ENCODE results near the gene TNNT1. TPM values are rescaled to one million over a fixed set of nuclear protein-coding genes. Genes with fewer than 3 reads are reported as not detected.
A peak's percentile ranks its signal among the peaks of the same experiment; 100 is the strongest.
"Not testable (repeated sequence)": the region's sequence is repeated elsewhere in the genome, so short reads cannot be mapped to it uniquely, and the experiment has no call there.

Gene TNNT1
- total RNA-seq, 1 donor from 2014 or later: 140 TPM

- Histone ChIP-seq H3K4me1 (peaks cover 12% of the 10 kb centered on the region), H3K36me3 (no peaks in the 10 kb centered on the region), H3K27ac (replicated peaks) (peak overlapping the region; percentile 36), H3K27me3 (ENCODE audit: low read depth) (peaks cover 99% of the 10 kb centered on the region), H3K4me3 (peak overlapping the region; percentile 60), H3K9me3 (replicated peaks) (no peaks in the 10 kb centered on the region)
- intact Hi-C loops (cut with micrococcal nuclease): no loop called here
- no peak for DNase-seq
- TF ChIP-seq CTCF (IDR thresholded peaks at IDR 0.05; ENCODE audit: borderline replicate concordance): no peak
These were observed 24.2 kb upstream of the TNNT1 start for GRCh38 chr19:55173186-55173713.

GRCh38 chr19:55172741-55173140 lies 23.7 kb upstream of the TNNT1 start:
- no peak for DNase-seq
- no peak for TF ChIP-seq CTCF (IDR thresholded peaks at IDR 0.05; ENCODE audit: borderline replicate concordance)
- peak overlapping the region; percentile 60 for H3K4me3 ChIP-seq
- H3K9me3 ChIP-seq (replicated peaks): no peaks in the 10 kb centered on the region
- H3K27ac ChIP-seq (replicated peaks): no peak overlapping the region
- intact Hi-C loops (cut with micrococcal nuclease): no loop called here
- H3K27me3 ChIP-seq (ENCODE audit: low read depth): peaks cover 99% of the 10 kb centered on the region
- no peaks in the 10 kb centered on the region for H3K36me3 ChIP-seq
- peaks cover 12% of the 10 kb centered on the region for H3K4me1 ChIP-seq

GRCh38 chr19:55172318-55172717 lies 23.3 kb upstream of the TNNT1 start:
- peaks cover 99% of the 10 kb centered on the region for H3K27me3 ChIP-seq (ENCODE audit: low read depth)

GRCh38 chr19:55171440-55171839 lies 22.4 kb upstream of the TNNT1 start:
- no peak for TF ChIP-seq CTCF (IDR thresholded peaks at IDR 0.05; ENCODE audit: borderline replicate concordance)
- no peak overlapping the region for H3K27ac ChIP-seq (replicated peaks)
- no peaks in the 10 kb centered on the region for H3K36me3 ChIP-seq
- H3K4me3 ChIP-seq: no peak overlapping the region
- intact Hi-C loops (cut with micrococcal nuclease): no loop called here
- peaks cover 99% of the 10 kb centered on the region for H3K27me3 ChIP-seq (ENCODE audit: low read depth)
- H3K4me1 ChIP-seq: peaks cover 23% of the 10 kb centered on the region
- no peak for DNase-seq
- H3K9me3 ChIP-seq (replicated peaks): no peaks in the 10 kb centered on the region

More at GRCh38 chr19:55172318-55172717, 23.3 kb upstream of the TNNT1 start:
- H3K4me3 ChIP-seq; H3K36me3 ChIP-seq; H3K27ac ChIP-seq (replicated peaks); DNase-seq; H3K9me3 ChIP-seq (replicated peaks); intact Hi-C loops (cut with micrococcal nuclease): not testable (repeated sequence)
- H3K4me1 ChIP-seq: peaks cover 15% of the 10 kb centered on the region

GRCh38 chr19:55169136-55169535 lies 20.1 kb upstream of the TNNT1 start:
- Histone ChIP-seq H3K4me1 (peaks cover 29% of the 10 kb centered on the region), H3K36me3 (no peaks in the 10 kb centered on the region), H3K9me3 (replicated peaks) (no peaks in the 10 kb centered on the region), H3K27ac (replicated peaks) (no peak overlapping the region), H3K4me3 (no peak overlapping the region), H3K27me3 (ENCODE audit: low read depth) (peaks cover 98% of the 10 kb centered on the region)
- no peak for DNase-seq
- intact Hi-C loops (cut with micrococcal nuclease): no loop called here
- TF ChIP-seq CTCF (IDR thresholded peaks at IDR 0.05; ENCODE audit: borderline replicate concordance): no peak

- peaks cover 20% of the 10 kb centered on the region for H3K4me1 ChIP-seq
- peaks cover 91% of the 10 kb centered on the region for H3K27me3 ChIP-seq (ENCODE audit: low read depth)
- TF ChIP-seq CTCF (IDR thresholded peaks at IDR 0.05; ENCODE audit: borderline replicate concordance): no peak
- intact Hi-C loops (cut with micrococcal nuclease): no loop called here
- DNase-seq: peak; percentile 91
- peak within 1 kb of the TSS; percentile 63 for H3K4me3 ChIP-seq
- H3K27ac ChIP-seq (replicated peaks): peak within 1 kb of the TSS; percentile 51
- no peaks in the 10 kb centered on the region for H3K36me3 ChIP-seq
- H3K9me3 ChIP-seq (replicated peaks): no peaks in the 10 kb centered on the region
These were observed 17.7 kb upstream of the TNNT1 start, which contains the start of gene DNAAF3 for GRCh38 chr19:55166530-55167268. Gene DNAAF3, minus strand, starts transcription at chr19:55166613. Its CDS starts 200 bp downstream, at chr19:55166413.
